HG03520 (cell line): Measurements from ENCODE around the gene CENPA.
"Not testable (repeated sequence)": the region's sequence is repeated elsewhere in the genome, so short reads cannot be mapped to it uniquely, and the experiment has no call there.

Experiments used
- ATAC-seq: cut with Tn5 transposase; IDR thresholded peaks from one replicate; pipeline ENCODE4 v1.9.1; 2021; ENCODE audit warnings: mild to moderate bottlenecking, moderate library complexity; ENCODE audit not compliant: unreplicated experiment

Gene CENPA

DNA sequence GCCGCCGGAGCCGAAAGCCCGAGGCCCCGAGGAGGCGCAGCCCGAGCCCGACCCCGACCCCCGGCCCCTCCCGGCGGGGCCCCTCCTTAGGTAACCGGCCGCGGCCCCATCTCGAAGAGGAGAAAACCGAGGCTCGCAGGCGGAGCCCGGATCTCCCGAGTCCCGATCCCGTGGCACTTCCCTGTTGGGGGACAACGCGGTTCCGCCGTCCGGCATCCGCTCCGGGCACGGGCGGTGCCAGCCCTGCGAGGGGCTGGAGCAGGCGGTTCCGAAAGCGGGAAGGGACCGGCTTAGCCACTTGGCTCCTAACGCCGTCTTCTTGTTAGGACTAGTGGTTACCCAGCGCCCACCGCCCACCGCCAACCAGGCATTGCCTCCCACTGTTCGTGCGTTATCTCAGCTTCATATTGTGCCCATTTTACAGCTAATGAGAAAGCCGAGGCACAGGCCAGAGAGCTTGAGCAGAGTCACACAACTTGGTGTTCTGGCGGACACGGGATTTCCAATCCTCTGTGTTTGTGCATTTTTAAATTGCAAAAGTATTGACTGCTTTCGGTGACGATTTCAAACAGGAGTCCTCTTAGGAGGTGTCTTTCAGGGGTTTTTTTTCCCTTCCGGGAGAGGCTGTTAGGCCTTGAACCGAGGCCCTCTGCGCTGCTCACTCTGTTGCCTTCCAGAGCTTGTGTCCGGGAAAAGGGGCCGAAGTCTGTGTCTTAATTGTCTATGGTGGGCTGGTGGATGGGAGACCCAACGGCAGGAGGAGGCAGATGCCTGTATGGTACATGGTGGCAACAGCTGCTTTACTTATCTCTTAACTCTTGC lies 562 bp downstream of the CENPA start:
- peak; percentile 2 for ATAC-seq

DNA sequence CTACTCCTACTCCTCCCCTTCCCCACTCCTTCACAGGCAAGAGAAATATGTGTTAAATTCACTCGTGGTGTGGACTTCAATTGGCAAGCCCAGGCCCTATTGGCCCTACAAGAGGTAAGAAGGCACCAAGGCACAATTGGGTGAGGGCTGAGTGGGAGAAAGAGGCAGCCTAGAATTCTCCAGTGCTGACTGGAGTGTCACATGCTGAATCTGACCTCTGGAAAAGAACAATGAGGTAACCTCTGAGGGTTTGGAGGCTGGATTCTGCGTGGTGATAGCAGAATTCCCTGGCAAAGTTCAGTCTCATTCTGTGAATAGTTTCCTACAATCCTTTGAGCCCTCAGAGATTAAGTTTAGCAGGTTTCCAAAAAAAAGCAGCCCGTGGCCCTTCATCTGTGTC lies 6.9 kb downstream of the CENPA start:
- no peak for ATAC-seq

DNA sequence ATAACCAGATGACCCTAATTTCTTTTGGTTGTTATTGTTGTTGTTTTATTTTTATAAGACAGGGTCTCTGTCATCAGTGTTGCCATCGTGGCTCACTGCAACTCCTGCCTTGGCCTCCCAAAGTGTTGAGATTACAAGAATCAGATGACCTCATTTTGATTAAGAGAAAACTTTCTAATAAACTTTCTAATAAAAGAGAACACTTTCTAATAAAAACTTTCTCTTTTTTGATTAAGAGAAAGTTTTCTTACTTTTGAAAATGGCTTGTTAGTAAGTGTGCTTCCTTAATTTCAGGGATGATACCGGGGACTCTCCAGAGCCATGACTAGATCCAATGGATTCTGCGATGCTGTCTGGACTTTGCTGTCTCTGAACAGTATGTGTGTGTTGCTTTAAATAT lies 7.7 kb downstream of the CENPA start:
- ATAC-seq: no peak

DNA sequence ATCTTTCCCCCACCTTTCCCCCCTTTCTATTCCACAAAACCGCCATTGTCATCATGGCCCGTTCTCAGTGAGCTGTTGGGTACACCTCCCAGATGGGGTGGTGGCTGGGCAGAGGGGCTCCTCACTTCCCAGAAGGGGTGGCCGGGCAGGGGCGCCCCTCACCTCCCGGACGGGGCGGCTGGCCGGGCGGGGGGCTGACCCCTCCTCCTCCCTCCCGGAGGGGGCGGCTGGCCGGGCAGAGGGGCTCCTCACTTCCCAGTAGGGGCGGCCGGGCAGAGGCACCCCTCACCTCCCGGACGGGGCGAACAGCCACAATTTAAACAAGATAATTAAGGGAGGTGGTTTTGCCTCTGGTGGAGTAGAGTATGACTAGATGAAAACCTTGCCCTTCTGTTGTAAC lies 9.3 kb downstream of the CENPA start:
- not testable (repeated sequence) for ATAC-seq

DNA sequence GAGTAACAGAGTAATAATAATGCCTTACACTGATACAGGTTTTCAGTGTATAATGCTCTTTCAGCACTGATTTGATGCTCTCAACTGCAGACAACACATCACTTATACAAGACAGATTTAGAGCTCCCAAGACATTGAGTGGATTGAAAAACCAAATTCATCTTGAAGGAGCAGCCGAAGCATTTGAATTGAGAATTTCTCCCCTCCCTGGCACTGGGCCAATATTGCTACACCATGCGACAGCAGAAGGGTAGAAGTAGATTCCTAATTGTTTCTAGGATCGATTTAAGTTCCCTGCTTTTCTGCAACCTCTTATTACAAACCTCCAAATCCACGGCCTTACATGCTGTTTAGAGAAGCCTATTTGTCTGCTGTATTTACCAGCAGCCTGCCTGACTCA lies 15.5 kb downstream of the CENPA start:
- no peak for ATAC-seq

DNA sequence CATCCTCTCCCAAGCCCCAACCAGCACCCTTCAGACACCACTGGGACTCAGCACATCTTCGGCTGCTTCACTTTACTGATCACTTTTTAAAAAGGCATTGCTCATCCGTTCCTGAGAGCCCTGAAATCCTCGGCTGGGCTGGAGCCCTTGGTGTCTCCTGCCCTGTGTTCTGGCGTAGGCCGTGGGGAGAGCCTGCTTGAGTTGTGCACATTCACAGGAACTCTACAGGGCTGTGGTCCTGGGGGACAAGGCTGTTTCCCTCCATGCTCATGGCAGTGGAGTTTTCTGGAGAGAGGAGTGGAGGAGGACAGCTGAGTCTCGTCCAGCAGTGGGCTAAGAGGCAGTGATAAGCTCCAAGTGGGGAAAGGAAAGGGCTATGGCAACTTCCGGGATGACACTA lies 15.9 kb downstream of the CENPA start:
- no peak for ATAC-seq

DNA sequence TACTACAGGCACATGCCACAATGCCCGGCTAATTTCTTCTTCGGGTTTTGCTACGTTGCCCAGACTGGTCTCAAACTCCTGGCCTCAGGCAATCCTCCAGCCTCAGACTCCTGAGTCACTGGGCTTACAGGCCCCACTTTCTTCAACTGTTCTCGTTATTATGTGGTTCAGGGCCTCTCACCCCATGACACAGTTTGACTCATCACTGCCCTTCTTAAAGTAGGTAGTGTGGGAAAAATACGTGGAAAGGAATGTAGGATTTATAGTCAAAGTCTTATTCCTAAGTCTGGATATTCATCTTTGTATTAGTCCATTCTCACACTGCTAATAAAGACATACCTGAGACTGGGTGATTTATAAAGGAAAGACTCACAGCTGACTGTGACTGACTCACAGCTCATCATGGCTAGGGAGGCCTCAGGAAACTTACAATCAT lies 19.4 kb downstream of the CENPA start:
- no peak for ATAC-seq

DNA sequence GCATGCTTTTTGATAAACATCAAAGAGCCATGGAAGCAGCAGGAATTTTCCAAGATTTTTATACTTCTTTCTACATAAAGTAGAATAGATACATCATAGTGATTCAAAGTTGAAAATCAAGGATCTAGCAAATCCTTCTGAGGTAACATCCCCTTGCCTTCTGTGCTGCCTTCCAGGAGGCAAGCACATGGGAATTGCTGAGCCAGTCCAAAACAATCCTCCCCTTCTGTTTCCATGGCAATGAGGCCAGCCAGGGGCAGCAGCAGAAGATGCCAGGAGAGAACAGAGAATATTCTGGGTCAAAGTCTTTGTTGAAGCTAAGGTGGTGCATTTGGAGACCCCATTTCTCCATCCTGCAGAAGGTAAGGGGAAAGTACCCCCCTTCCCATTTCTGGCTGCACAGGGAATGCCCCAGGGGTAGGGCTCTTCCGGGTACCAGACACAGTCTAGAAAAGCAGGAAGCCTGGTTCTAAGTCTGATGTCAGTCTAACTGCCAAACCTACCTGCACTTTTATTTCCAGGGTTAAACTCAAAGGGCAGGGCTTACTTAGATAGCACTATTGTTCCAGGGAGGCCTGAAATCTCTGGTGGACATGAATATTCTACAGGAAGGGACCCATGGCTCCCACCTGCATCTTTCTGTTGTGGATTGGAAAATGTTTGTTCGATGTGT lies 22.1 kb downstream of the CENPA start:
- ATAC-seq: no peak

DNA sequence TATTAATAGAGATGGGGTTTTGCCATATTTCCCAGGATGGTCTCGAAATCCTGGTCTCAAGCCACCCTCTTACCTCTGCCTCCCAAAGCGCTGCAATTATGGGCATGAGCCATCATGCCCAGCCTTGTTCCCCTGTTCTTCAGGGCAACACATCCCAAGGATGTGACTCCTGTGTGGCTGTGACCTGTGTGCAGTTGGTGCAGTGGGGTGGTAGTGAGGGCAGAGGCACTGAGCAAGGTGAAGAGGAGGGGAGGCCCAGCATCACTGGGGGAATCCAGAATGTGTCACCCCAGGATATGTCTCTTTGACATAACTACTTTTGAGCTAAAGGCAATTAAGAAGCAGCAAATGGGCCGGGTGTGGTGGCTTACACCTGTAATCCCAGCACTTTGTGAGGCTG lies 23.4 kb downstream of the CENPA start:
- no peak for ATAC-seq

DNA sequence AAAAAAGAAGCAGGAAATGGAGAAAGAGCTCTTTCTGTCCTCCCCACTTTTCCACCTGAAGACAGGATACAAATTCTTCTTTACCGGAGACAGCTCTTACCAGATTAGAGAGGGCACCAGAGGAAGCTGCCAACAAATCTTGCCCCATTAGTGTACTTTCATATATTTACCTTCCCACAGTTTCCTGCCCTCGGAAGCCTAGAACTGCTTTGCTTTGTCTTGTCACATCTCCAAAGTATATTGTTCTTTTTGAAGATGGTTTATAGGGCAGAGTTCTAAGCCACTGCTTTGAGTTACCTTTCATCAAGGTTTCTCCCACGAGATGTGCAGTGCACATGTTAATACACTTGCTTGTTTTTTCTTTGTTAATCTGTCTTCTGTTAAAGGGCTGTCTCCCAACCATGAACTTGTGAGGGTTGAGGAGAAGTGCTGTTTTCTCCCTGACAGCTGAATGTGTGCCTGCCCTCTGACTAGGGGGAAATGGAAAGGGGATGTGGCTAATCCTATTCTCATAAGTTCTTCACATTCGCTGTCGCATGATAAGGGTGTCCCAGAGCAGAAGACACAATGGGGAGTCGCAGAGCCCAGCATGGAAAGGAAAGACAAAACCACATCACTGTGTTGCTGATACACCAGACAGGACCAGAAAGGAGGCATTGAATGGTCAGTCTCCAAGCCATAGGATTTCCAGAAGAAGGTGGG lies 24.2 kb downstream of the CENPA start:
- no peak for ATAC-seq

DNA sequence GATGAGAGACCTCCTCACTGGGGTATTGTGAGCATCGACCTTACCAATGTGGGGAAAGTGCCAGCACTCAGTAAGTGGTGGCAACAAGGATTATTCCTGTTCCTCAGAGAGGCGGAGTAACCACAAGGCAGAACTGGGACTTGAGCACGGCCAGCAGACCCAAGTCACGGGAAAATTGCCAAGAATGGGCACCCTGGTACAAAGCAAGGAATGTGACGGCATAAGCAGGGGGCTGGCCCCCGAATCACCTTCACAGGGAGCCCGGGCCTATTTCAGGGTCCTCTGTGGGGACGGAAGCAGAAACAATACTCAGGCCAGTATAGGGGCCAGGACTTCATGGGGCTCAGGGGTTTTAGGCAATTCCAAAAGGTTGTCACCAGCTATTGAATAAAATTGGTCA lies 25.4 kb downstream of the CENPA start:
- no peak for ATAC-seq

DNA sequence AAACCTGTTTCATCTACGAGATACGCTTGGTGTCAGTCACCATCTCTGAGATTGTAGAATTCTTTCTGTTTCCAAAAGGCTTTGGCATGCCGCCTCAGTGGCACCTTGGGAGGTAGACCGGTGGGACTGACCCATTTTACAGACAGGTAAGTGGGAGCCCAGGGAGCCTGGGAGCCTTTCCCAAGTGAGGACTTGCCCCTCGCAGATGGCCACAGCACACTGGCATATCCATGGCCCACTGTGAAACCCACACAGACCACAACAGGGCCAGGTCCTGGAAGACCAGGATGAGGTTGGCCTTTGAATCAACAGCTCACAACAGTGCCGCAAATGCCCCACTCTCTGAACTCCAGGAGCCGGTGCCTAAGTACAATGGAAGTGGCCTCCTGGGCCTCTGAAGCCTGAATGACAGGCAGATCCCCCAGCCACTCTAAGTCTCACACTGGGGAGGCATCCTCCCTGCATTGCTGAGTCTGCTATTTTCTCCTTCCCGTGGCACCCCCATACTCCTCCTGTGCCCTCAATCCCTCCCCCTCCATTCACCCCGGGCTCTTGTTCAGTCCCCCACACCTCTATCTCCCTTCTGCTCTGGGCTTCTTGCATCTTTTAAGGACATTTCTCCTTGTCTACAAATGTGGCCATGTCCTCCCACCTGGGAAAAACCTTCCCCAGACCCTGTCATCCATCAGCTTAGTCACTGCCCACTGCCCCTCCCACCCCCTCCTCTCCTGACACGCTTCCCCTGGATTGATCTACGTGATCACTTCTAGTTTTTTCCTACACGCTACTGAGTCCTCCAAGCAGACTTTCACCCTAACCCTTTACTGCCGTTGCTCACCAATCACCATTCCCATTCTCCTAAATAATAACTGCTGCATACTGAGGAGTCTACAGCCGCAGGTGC lies 26.2 kb downstream of the CENPA start:
- no peak for ATAC-seq

DNA sequence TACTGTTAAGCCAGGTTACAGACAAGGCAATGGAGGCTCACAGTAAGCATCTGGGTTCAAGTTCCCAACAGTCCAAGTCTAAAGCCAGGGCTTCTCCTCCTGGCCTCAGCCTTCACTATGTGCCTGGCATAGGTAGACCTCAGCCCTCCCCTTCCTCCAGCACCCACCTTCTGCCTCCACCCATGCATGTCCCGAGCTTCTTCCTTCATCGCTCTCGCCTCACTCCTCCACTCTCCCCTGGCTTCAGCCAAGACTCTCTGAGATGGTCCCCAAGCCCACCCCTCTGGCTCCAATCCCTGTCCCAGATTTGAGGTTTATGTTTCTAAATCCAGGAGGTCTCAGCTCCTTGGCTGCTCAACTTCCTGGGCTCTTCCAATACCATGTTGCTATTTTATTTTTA lies 26.9 kb downstream of the CENPA start:
- ATAC-seq: no peak

DNA sequence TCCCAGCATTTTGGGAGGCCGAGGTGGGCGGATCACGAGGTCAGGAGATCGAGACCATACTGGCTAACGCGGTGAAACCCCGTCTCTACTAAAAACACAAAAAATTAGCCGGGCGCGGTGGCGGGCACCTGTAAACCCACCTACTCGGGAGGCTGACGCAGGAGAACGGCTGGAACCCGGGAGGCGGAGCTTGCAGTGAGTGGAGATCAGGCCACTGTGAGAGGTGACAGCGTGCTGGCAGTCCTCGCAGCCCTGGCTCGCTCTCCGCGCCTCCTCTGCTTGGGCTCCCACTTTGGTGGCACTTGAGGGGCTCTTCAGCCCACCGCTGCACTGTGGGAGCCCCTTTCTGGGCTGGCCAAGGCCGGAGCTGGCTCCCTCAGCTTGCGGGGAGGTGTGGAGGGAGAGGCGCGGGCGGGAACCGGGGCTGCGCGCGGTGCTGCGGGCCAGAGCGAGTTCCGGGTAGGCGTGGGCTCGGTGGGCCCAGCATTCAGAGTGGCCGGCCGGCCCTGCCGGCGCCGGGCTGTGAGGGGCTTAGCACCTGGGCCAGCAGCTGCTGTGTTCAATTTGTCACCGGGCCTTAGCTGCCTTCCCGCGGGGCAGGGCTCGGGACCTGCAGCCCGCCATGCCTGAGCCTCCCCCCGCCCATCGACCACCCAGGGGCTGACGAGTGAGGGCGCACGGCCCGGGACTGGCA lies 28.4 kb downstream of the CENPA start:
- ATAC-seq: not testable (repeated sequence)

DNA sequence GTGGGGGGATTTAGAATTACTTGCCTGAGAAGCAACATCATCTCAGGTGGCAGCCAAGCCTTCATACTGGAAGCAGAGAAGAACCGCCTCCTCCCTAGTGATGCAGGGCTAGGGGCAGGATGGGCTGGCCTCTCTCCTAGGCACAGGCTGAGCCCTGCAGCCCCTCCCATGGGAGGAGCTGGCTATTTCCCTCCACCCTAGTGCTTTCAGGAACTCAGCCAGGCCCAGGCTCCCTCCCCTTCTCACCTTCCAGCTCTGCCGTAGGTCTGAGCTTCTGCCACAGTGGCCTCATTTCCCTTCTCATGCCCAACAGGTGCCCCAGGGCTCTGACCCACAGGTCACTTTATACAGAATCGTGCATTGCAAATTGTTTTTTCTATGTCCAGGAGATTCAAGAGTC lies 31.0 kb downstream of the CENPA start:
- no peak for ATAC-seq

DNA sequence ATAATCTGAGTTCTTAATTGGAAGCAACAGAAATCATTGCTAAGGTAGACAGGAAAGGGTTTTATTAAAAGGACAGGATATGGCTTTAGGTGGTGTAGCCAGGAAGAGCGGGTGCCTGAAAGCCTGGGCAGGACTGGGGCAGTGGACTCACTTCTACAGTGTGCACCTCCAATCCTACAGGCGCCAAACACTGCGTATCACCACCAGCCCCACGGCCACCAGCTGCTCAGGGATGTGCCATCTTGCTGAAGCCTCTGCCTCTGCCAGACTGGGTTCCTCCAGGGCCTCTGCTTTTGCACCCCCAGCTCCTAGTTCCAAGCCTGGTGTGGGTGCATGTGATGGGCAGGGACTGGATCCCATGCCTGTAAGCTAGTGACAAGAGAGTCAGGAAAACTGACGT lies 32.4 kb downstream of the CENPA start:
- ATAC-seq: no peak

DNA sequence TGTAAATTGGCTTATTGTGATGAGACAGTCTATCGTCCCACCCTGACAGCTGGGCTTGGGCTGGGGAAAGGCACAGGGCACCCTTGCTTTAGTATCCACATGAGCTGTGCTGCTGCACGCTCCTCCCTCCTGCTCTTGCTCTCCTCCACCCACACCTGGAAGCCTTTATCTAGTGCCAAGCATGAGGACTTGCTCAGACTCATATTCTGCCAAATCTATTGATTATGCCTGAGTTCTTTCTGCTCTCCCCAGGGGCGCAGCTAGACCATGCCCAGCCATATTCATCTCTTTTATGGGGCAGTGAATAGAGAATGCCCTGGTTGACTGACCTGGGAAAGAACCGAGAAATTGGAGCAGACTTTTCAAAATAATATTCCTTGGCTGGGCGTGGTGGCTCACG lies 33.1 kb downstream of the CENPA start:
- ATAC-seq: no peak

DNA sequence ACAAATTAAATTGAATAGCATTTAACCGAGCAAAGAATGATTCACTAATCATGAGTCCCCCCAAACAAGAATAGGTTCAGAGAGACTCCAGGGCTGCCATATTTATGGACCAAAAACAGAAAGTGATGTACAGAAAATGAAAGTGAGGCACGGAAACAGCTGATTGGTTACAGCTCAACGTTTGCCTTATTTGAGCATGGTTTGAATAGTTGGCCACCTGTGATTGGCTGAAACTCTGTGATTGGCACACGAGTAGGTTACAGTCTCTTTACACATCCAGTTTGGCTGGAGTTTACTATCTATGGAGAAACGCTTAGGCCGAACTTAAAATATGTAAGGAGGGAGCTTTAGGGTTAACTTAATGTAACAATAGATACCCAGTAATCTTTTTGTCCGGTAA lies 35.1 kb downstream of the CENPA start:
- no peak for ATAC-seq

DNA sequence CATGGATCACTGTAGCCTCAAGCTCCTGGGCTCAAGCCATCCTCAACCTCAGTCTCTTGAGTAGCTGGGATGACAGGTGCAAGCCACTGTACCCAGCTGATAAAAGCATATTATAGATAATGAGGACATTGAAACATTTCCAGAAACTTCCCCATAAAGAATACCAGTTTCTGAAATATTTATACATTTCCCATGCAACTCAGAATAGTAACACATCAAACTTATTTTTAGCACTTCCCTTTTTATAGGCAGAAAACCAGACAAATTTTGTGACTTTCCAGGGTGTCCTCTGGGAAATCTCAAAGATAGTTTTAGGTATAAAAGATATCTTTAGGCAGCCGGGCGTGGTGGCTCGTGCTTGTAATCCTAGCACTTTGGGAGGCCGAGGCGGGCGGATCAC lies 37.0 kb downstream of the CENPA start:
- ATAC-seq: no peak
